ENCODE data around the gene BACH2. TPM values are rescaled to one million over a fixed set of nuclear protein-coding genes. Genes with fewer than 3 reads are reported as not detected.

The BACH2 gene
- polyA plus RNA-seq, 1 experiment: 2.2 TPM

GRCh38 chr6:90113389-90113788, 183.3 kb downstream of the BACH2 start:
- ChIA-PET POLR2A (no interaction called here), CTCF (no interaction called here)
- DNase-seq (ENCODE audit: low read depth, low spot score): no peak
- Histone ChIP-seq H3K27me3 (ENCODE audit: control insufficient read depth, insufficient read depth, low read length) (no peaks in the 10 kb centered on the region), H3K27ac (ENCODE audit: low read depth, low read length) (no peak overlapping the region), H3K4me3 (ENCODE audit: low read depth, low read length) (no peak overlapping the region), H3K9me3 (ENCODE audit: control insufficient read depth, insufficient read depth, low read length) (no peaks in the 10 kb centered on the region)
- no peak for TF ChIP-seq CTCF (IDR thresholded peaks at IDR 0.05; ENCODE audit: low read depth, low read length)

- H3K9me3 ChIP-seq (ENCODE audit: control insufficient read depth, insufficient read depth, low read length): no peaks in the 10 kb centered on the region
- ChIA-PET CTCF (no interaction called here), POLR2A (no interaction called here)
- no peak overlapping the region for H3K4me3 ChIP-seq (ENCODE audit: low read depth, low read length)
- no peak overlapping the region for H3K27ac ChIP-seq (ENCODE audit: low read depth, low read length)
- no peak for TF ChIP-seq CTCF (IDR thresholded peaks at IDR 0.05; ENCODE audit: low read depth, low read length)
- H3K27me3 ChIP-seq (ENCODE audit: control insufficient read depth, insufficient read depth, low read length): no peaks in the 10 kb centered on the region
- DNase-seq (ENCODE audit: low read depth, low spot score): no peak
Observed at GRCh38 chr6:90111387-90111786, 185.3 kb downstream of the BACH2 start.

GRCh38 chr6:90110971-90111370, 185.7 kb downstream of the BACH2 start:
- CTCF ChIA-PET: interaction anchor here (2.1 kb wide), 1 partner anchor 13 kb away, joined by 5 read pairs; no protein-coding TSS in a partner anchor
- no peak for DNase-seq (ENCODE audit: low read depth, low spot score)

GRCh38 chr6:90109141-90109540, 187.5 kb downstream of the BACH2 start:
- Histone ChIP-seq H3K9me3 (ENCODE audit: control insufficient read depth, insufficient read depth, low read length) (no peaks in the 10 kb centered on the region), H3K4me3 (ENCODE audit: low read depth, low read length) (no peak overlapping the region), H3K27ac (ENCODE audit: low read depth, low read length) (no peak overlapping the region), H3K27me3 (ENCODE audit: control insufficient read depth, insufficient read depth, low read length) (no peaks in the 10 kb centered on the region)
- ChIA-PET CTCF (interaction anchor here (1.8 to 2.1 kb wide), 2 partner anchors 11 to 169 kb away, joined by 5 read pairs; no protein-coding TSS in a partner anchor), POLR2A (no interaction called here)
- TF ChIP-seq CTCF (IDR thresholded peaks at IDR 0.05; ENCODE audit: low read depth, low read length): no peak
- no peak for DNase-seq (ENCODE audit: low read depth, low spot score)

More at GRCh38 chr6:90110971-90111370, 185.7 kb downstream of the BACH2 start:
- Histone ChIP-seq H3K4me3 (ENCODE audit: low read depth, low read length) (no peak overlapping the region), H3K9me3 (ENCODE audit: control insufficient read depth, insufficient read depth, low read length) (no peaks in the 10 kb centered on the region), H3K27me3 (ENCODE audit: control insufficient read depth, insufficient read depth, low read length) (no peaks in the 10 kb centered on the region), H3K27ac (ENCODE audit: low read depth, low read length) (no peak overlapping the region)
- no peak for TF ChIP-seq CTCF (IDR thresholded peaks at IDR 0.05; ENCODE audit: low read depth, low read length)
- POLR2A ChIA-PET: no interaction called here

- ChIA-PET CTCF (no interaction called here), POLR2A (no interaction called here)
- H3K27me3 ChIP-seq (ENCODE audit: control insufficient read depth, insufficient read depth, low read length): no peaks in the 10 kb centered on the region
- H3K27ac ChIP-seq (ENCODE audit: low read depth, low read length): no peak overlapping the region
- TF ChIP-seq CTCF (IDR thresholded peaks at IDR 0.05; ENCODE audit: low read depth, low read length): no peak
- no peak overlapping the region for H3K4me3 ChIP-seq (ENCODE audit: low read depth, low read length)
- H3K9me3 ChIP-seq (ENCODE audit: control insufficient read depth, insufficient read depth, low read length): no peaks in the 10 kb centered on the region
- DNase-seq (ENCODE audit: low read depth, low spot score): no peak
Observed at GRCh38 chr6:90107771-90108282, 188.8 kb downstream of the BACH2 start.

All from AG04450 (cell line).